Stomach (tissue), 4 donors: ENCODE measurements around the gene SNAPC1.

Source experiments
- CTCF ChIP-seq, 7 experiments: fragments of 450-650 bp in 4 of 7; fragments of 200-600 bp in 3 of 7; sonication (generic) in 3 of 7; IDR thresholded peaks; one replicate each; pipeline ENCODE4 v1.5.1; 2016 to 2019; ENCODE audit warnings: antibody characterized with exemption in 7 of 7, control low read depth in 2 of 7, mild to moderate bottlenecking in 1 of 7
- POLR2A ChIP-seq, 4 donors: fragments of 450-650 bp; IDR thresholded peaks; one replicate each; pipeline ENCODE4 v1.6.1; 2016; ENCODE audit warnings: antibody characterized with exemption in 4 of 4, control low read depth in 2 of 4, mild to moderate bottlenecking in 1 of 4, moderate library complexity in 1 of 4
- POLR2AphosphoS5 ChIP-seq, 3 donors: sonication (generic); formaldehyde crosslinking; IDR thresholded peaks; one replicate each; pipeline ENCODE4 v1.6.1; 2016; ENCODE audit warnings: antibody characterized with exemption in 3 of 3

GRCh38 chr14:61720741-61721140 lies 41.5 kb upstream of the SNAPC1 start:
- TF ChIP-seq CTCF (IDR thresholded peaks at IDR 0.05) (no peak), POLR2A (IDR thresholded peaks at IDR 0.05) (no peak), POLR2AphosphoS5 (IDR thresholded peaks at IDR 0.05) (no peak)
